ENCODE data around the gene SERPINH1.
A peak's percentile ranks its signal among the peaks of the same experiment; 100 is the strongest.
"Not testable (repeated sequence)": the region's sequence is repeated elsewhere in the genome, so short reads cannot be mapped to it uniquely, and the experiment has no call there.

The SERPINH1 gene

GRCh38 chr11:75574698-75575602 lies 12.9 kb downstream of the SERPINH1 start:
- DNase-seq (ENCODE audit: low spot score) = no peak

DNA sequence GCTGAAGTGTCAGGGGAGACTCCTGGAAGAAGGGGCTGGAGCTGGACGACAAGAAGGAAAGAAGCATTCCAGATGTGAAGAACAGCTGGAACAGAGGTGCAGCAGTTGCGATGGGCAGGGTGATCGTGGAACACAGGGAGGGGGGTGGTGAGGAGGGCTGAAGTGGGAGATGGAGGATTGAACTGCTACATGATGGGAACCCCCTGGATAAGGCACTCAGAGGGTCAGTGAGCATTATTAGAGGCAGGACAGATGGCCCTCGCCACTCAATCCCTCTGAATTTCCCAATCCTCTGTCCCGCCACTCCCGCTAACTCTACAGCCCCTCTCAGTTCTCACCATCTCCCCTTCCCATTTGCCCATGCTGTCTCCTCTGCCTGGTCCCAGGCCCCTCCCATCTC lies 14.0 kb downstream of the SERPINH1 start:
- DNase-seq (ENCODE audit: low spot score) = no peak

DNA sequence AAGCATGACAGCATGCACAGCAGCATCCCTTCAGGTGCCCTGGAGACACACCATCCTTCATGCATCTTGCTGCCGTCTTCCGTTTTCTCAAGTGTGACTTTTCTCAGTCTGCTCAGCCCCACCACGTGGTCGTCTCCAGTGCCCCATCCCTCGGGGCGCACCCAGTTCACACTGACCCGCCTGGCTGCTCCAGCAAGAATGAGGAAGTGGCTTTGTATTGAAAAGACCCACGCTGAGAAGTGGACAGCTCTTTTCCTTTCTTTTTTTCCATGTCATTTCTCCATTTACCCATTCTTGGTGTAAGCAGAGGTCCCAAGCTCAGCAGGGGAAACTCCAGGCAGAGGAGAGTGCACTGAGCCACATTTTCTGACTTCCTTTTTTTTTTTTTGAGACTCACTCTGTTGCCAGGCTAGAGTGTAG lies 14.5 kb downstream of the SERPINH1 start:
- no peak for DNase-seq (ENCODE audit: low spot score)

- peak; percentile 35 for DNase-seq (ENCODE audit: low spot score)
Measured at GRCh38 chr11:75577207-75577606, 15.2 kb downstream of the SERPINH1 start.

DNA sequence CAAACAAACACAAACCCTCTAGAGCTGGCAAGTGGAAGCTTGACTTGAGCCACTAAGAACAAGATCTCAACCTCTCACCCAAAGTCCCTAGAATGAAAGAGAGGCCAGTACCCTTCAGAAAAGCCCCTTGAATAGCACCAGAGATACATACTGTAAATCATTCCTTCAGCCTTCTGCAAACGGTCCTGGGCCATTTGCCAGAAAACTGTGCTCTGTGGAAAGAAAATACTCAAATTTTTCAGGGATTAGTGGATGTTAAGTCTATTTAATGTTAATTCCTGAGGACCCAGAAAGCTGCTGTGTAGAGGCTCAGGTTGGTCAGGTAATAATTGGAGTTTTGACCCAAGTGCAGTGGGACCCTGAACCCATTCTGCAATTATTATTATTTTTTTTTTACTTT lies 16.9 kb downstream of the SERPINH1 start:
- DNase-seq (ENCODE audit: low spot score) = no peak

DNA sequence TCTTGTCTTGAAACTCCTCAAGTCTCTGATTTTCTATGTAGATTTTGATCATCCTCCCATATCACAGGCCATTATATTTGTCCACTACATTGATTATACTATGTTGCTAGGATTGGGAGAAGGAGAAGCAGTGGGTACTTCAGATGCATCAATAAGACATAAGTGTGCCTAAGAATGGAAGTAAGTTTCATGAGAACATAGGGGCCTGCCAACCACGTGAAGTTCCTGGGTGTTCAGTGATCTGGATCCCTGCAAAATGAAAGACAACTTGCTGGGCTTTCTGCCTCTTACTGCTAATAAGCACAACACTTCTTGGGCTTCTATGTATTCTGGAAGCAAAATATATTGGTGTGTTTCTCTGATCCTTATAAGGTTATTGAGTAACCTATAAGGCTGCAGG lies 17.8 kb downstream of the SERPINH1 start:
- no peak for DNase-seq (ENCODE audit: low spot score)

- DNase-seq (ENCODE audit: low spot score) = no peak
Measured at GRCh38 chr11:75582506-75582894, 20.4 kb downstream of the SERPINH1 start.

GRCh38 chr11:75582895-75583717 lies 21.1 kb downstream of the SERPINH1 start:
- peak; percentile 13 for DNase-seq (ENCODE audit: low spot score)

DNA sequence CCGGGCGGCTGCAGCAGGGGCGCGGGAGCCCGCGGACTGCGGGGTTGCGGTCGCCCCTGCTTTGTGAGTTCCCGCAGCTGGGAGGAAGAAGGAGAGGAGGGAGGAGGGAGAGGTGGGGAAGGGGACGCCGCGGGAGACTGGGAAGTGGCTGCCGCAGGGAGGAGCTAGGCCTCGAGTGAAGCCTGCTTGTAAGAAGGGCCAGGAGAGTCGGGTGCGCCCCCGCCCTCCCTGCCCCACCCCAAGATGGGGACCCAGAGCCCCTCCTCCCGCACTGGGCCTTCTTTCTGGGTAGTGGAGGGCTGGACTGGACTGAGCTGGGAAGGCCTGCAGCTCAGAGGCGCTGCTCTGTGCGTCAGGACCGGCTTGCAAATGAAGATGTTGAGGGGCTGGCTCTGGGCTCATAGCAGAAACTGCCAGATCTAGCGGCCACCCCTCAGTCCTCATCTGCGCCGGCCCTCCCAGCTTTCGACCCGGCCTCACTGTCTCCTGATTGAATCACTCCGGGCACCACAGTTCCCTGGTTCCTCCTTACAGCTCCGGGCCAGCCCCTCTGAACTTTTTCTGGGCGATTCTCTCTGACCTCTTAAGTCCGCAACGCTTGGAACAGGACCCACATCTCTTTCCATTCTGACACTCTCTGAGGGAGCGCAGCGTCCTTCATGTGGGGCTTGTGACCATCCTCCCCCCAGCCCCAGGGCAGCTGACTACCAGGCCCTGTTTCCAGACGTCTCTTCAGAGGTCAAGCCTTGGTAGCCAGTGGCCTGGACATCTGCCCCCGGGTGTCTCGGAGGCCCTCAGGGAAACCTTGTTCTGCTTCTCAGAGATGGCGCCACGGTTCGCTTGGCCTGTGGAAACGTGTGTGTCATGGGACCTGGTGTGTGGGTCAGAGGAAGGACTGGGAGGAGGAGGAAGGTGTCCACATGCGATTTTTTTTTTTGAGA lies 21.9 kb downstream of the SERPINH1 start:
- DNase-seq (ENCODE audit: low spot score) = no peak

DNA sequence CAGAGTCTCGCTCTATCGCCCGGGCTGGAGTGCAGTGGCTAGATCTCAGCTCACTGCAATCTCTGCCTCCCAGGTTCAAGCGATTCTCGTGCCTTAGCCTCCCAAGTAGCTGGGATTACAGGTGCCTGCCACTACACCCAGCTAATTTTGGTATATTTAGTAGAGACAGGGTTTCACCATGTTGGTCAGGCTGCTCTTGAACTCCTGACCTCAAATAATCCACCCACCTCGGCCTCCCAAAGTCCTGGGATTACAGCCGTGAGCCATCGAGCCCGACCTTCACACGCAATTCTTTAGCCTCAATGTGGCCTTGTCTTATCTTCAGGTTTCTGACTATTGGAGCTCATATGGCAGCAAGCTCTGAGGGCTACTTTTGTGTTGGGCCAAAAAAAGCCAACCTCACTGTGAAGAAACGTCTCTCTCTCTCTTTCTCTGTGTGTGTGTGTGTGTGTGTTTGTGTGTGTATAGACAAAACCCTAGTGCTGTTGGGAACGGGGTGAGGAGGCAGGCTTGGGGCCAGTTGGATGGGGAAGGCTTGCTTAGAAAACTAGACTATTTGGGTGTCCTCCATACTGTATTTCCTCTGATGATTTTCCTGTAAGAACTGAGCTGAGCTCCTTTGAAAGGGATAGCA lies 22.7 kb downstream of the SERPINH1 start:
- DNase-seq (ENCODE audit: low spot score) = not testable (repeated sequence)

- DNase-seq (ENCODE audit: low spot score) = no peak
Measured at GRCh38 chr11:75585293-75585670, 23.2 kb downstream of the SERPINH1 start.

GRCh38 chr11:75586395-75586794 lies 24.3 kb downstream of the SERPINH1 start:
- DNase-seq (ENCODE audit: low spot score) = no peak

DNA sequence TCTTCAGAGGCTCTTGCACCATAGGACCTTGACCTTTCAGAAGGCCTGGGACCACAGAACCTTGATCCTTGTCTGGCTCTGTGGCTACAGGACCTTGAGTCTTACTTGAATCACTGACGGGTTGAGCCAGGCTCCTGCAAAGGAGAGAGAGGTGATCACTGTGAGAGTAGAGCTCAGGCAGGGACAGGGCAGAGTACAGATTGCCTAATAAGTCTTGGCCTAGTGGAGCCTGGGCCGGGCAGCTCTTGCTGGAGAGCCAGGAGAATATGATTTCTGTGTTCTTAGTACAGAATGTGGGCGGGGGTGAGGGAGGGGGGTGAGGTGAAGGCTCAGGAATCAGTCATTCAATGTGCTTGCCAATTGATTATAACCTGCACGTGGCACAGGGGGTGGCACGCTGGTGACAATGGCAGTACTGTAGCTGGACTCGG lies 26.0 kb downstream of the SERPINH1 start:
- no peak for DNase-seq (ENCODE audit: low spot score)

GRCh38 chr11:75589051-75589450 lies 27.0 kb downstream of the SERPINH1 start:
- no peak for DNase-seq (ENCODE audit: low spot score)

GRCh38 chr11:75589933-75590332 lies 27.9 kb downstream of the SERPINH1 start:
- DNase-seq (ENCODE audit: low spot score) = no peak

DNA sequence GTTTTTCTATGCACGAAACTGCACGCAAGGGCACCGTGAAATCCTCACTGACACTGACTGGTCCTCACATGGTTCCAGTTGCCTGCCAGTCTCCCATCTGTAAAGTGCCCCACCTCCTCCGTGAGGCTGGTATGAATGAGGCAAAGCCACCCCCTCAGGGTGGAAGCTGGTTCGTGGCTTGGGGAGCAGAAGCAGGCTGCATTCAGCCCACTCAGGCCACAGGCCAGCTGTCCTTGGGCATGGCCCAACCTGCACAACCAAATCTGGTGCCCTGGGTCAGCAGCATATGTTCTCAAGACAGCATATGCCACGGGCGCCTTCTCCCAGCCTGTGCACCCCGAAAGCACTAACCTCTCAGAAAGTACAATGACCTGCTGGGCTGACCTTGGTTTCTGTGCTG lies 29.3 kb downstream of the SERPINH1 start:
- DNase-seq (ENCODE audit: low spot score) = no peak

GRCh38 chr11:75591966-75592365 lies 29.9 kb downstream of the SERPINH1 start:
- DNase-seq (ENCODE audit: low spot score) = no peak

DNA sequence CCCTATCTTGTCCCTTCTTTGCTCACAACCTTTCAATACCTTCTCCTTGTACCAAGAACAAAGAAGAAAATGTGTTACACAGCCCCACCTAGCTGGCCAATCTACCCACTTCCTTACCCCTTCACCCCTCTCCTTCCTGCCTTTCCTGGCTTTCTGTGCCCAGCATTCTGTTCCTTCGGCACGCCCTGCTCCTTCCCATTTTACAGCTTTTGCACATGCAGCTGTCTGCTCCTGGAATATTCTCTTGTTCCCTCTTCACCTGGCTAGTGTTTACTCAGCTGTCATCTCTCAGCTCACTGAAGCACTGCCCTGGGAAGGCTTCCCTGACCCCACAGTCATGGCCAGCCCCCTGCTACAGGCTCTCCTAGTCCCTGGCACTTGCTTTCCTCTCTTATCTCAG lies 30.7 kb downstream of the SERPINH1 start:
- no peak for DNase-seq (ENCODE audit: low spot score)

GRCh38 chr11:75593286-75593915 lies 31.3 kb downstream of the SERPINH1 start:
- no peak for DNase-seq (ENCODE audit: low spot score)

DNA sequence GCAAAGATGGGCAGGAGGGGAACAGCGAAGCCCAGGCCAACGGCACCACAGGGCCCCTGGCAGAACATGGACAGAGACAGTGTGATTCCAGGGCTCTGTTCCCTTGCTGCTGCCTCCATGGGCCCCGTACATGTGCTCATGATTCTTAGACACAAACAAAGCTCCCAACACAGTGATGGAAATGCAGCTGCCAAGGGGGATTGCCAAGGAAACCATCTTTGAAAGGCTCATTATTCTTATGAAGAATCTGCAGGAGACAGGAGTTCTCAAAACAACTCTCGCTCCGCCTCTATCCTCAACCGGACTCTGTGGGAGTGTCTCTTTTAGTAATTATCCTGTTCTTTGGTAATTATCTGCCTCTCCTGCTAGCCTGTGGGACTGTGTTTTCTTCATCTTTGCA lies 32.2 kb downstream of the SERPINH1 start:
- no peak for DNase-seq (ENCODE audit: low spot score)

- no peak for DNase-seq (ENCODE audit: low spot score)
Measured at GRCh38 chr11:75595429-75595828, 33.4 kb downstream of the SERPINH1 start.

Measured in CD4-positive, alpha-beta T cell treated with Interleukin-6 at 100 ng/mL for 8 hours (primary cell).